Ascending aorta (tissue), 2 donors: ENCODE measurements around the gene PPP2R1B. TPM values are rescaled to one million over a fixed set of nuclear protein-coding genes. Genes with fewer than 3 reads are reported as not detected.
A peak's percentile ranks its signal among the peaks of the same experiment; 100 is the strongest.

Source experiments
- DNase-seq, 2 donors: peaks; one replicate each; pipeline ENCODE4 v3.0.0-alpha.2; 2019; ENCODE audit warnings: low spot score in 2 of 2
- H3K27ac ChIP-seq, 2 donors: fragments of 200-600 bp; sonication (generic); one replicate each; pipeline ENCODE4 v1.5.1; 2016 to 2017; ENCODE audit warnings: mild to moderate bottlenecking in 1 of 2
- H3K27me3 ChIP-seq: fragments of 200-600 bp; sonication (generic); one replicate; pipeline ENCODE4 v1.5.1; 2017
- H3K36me3 ChIP-seq, 2 donors: fragments of 200-600 bp; sonication (generic); one replicate each; pipeline ENCODE4 v1.5.1; 2016
- H3K4me1 ChIP-seq, 2 donors: fragments of 200-600 bp; sonication (generic); one replicate each; pipeline ENCODE4 v1.5.1; 2016 to 2017; ENCODE audit warnings: mild to moderate bottlenecking in 1 of 2
- H3K4me3 ChIP-seq, 2 donors: fragments of 200-600 bp; sonication (generic); one replicate each; pipeline ENCODE4 v1.5.1; 2016 to 2017; ENCODE audit warnings: mild to moderate bottlenecking in 1 of 2
- H3K9me3 ChIP-seq, 2 donors: fragments of 200-600 bp; sonication (generic); one replicate each; pipeline ENCODE4 v1.5.1; 2016
- CTCF ChIP-seq, 3 experiments: fragments of 200-600 bp in 2 of 3; fragments of 450-650 bp in 1 of 3; sonication (generic) in 2 of 3; IDR thresholded peaks; one replicate each; pipeline ENCODE4 v1.5.1; 2016 to 2019; ENCODE audit warnings: antibody characterized with exemption in 3 of 3, mild to moderate bottlenecking in 1 of 3, moderate library complexity in 1 of 3
- intact Hi-C: fragments of 100-400 bp; cut with DNase I; formaldehyde crosslinking; loops from one replicate; pipeline ENCODE4 v1.15.1; 2023
- total RNA-seq: library from RNA; depleted of rRNA; stranded (reverse); fragments of >200 nt; gene quantifications from one replicate; pipeline ENCODE4 v1.1.0, GENCODE V29; 2016

PPP2R1B gene
- total RNA-seq, 1 donor from 2014 or later = 7.7 TPM

- Histone ChIP-seq H3K36me3 (no peaks in the 10 kb centered on the region), H3K27ac (peak overlapping the region; percentile 91 to 97), H3K9me3 (no peaks in the 10 kb centered on the region), H3K27me3 (no peaks in the 10 kb centered on the region), H3K4me3 (no peak overlapping the region), H3K4me1 (peaks cover 41 to 75% of the 10 kb centered on the region in 2 donors)
- TF ChIP-seq CTCF (IDR thresholded peaks at IDR 0.05) = no peak
- DNase-seq = no peak
- intact Hi-C loops = loop anchor here (2.0 to 10.0 kb wide), 2 partner anchors 181 to 409 kb away; no protein-coding TSS in a partner anchor
Measured at GRCh38 chr11:111733611-111734088, 32.5 kb downstream of the PPP2R1B start.

- Histone ChIP-seq H3K9me3 (no peaks in the 10 kb centered on the region), H3K4me1 (peaks cover 41 to 69% of the 10 kb centered on the region in 2 donors), H3K27me3 (no peaks in the 10 kb centered on the region), H3K27ac (peak overlapping the region; percentile 91 to 97), H3K36me3 (no peaks in the 10 kb centered on the region), H3K4me3 (no peak overlapping the region)
- DNase-seq = peak in 1 of 2 donors; percentile 89
- TF ChIP-seq CTCF (IDR thresholded peaks at IDR 0.05) = no peak
- intact Hi-C loops = loop anchor here (2.0 to 10.0 kb wide), 2 partner anchors 182 to 408 kb away; no protein-coding TSS in a partner anchor
Measured at GRCh38 chr11:111733016-111733415, 33.2 kb downstream of the PPP2R1B start.

- H3K9me3 ChIP-seq = no peaks in the 10 kb centered on the region
- no peak for TF ChIP-seq CTCF (IDR thresholded peaks at IDR 0.05)
- peaks cover 3 to 9% of the 10 kb centered on the region in 2 donors for H3K36me3 ChIP-seq
- H3K27ac ChIP-seq = peak overlapping the region; percentile 91 to 97
- H3K4me3 ChIP-seq = no peak overlapping the region
- H3K27me3 ChIP-seq = no peaks in the 10 kb centered on the region
- H3K4me1 ChIP-seq = peaks cover 35 to 58% of the 10 kb centered on the region in 2 donors
- DNase-seq = no peak
- intact Hi-C loops = loop anchor here (2.0 to 10.0 kb wide), 3 partner anchors 35 to 407 kb away; partner anchors contain the start of gene PPP2R1B
Measured at GRCh38 chr11:111731821-111732220, 34.4 kb downstream of the PPP2R1B start.

- Histone ChIP-seq H3K27ac (peak overlapping the region; percentile 91 to 97), H3K9me3 (no peaks in the 10 kb centered on the region), H3K4me3 (no peak overlapping the region), H3K4me1 (peaks cover 27 to 50% of the 10 kb centered on the region in 2 donors), H3K27me3 (no peaks in the 10 kb centered on the region), H3K36me3 (peaks cover 7 to 17% of the 10 kb centered on the region in 2 donors)
- no peak for TF ChIP-seq CTCF (IDR thresholded peaks at IDR 0.05)
- DNase-seq = no peak
- intact Hi-C loops = loop anchor here (2.0 to 10.0 kb wide), 2 partner anchors 36 to 406 kb away; partner anchors contain the start of gene PPP2R1B
Measured at GRCh38 chr11:111730871-111731591, 35.2 kb downstream of the PPP2R1B start.

- no peak overlapping the region for H3K4me3 ChIP-seq
- DNase-seq = no peak
- no peaks in the 10 kb centered on the region for H3K9me3 ChIP-seq
- peaks cover 25 to 41% of the 10 kb centered on the region in 2 donors for H3K4me1 ChIP-seq
- TF ChIP-seq CTCF (IDR thresholded peaks at IDR 0.05) = no peak
- H3K27me3 ChIP-seq = no peaks in the 10 kb centered on the region
- peaks cover 11 to 20% of the 10 kb centered on the region in 2 donors for H3K36me3 ChIP-seq
- H3K27ac ChIP-seq = peak overlapping the region; percentile 17 to 46
- intact Hi-C loops = loop anchor here (2.0 to 10.0 kb wide), 2 partner anchors 37 to 405 kb away; partner anchors contain the start of gene PPP2R1B
Measured at GRCh38 chr11:111729831-111730311, 36.3 kb downstream of the PPP2R1B start.
